Esophagus muscularis mucosa (tissue), 3 donors: ENCODE data around the gene MERTK.

Experiments
- CTCF ChIP-seq, 3 experiments: fragments of 200-600 bp in 2 of 3; fragments of 450-650 bp in 1 of 3; sonication (generic) in 2 of 3; IDR thresholded peaks; one replicate each; pipeline ENCODE4 v1.5.1; 2017 to 2019; ENCODE audit warnings: antibody characterized with exemption in 3 of 3, mild to moderate bottlenecking in 2 of 3, moderate library complexity in 1 of 3
- POLR2AphosphoS5 ChIP-seq, 2 donors: sonication (generic); formaldehyde crosslinking; IDR thresholded peaks; one replicate each; pipeline ENCODE4 v1.6.1; 2017; ENCODE audit warnings: antibody characterized with exemption in 2 of 2

GRCh38 chr2:112033600-112033999 lies 135.2 kb downstream of the MERTK start:
- no peak for TF ChIP-seq CTCF (IDR thresholded peaks at IDR 0.05)
- TF ChIP-seq POLR2AphosphoS5 (IDR thresholded peaks at IDR 0.05), result no peak
